Stimulated activated CD4-positive, alpha-beta T cell treated with anti-CD3 and anti-CD28 coated beads, TNF-alpha, amount 100 ng/mL, for 4 hours (primary cell): ENCODE results near the gene TTLL7.

Source experiments
- DNase-seq, 3 experiments: peaks; one replicate each; pipeline ENCODE4 v3.0.0-alpha.2; 2020; ENCODE audit warnings: low read depth in 3 of 3

Gene TTLL7, protein sequence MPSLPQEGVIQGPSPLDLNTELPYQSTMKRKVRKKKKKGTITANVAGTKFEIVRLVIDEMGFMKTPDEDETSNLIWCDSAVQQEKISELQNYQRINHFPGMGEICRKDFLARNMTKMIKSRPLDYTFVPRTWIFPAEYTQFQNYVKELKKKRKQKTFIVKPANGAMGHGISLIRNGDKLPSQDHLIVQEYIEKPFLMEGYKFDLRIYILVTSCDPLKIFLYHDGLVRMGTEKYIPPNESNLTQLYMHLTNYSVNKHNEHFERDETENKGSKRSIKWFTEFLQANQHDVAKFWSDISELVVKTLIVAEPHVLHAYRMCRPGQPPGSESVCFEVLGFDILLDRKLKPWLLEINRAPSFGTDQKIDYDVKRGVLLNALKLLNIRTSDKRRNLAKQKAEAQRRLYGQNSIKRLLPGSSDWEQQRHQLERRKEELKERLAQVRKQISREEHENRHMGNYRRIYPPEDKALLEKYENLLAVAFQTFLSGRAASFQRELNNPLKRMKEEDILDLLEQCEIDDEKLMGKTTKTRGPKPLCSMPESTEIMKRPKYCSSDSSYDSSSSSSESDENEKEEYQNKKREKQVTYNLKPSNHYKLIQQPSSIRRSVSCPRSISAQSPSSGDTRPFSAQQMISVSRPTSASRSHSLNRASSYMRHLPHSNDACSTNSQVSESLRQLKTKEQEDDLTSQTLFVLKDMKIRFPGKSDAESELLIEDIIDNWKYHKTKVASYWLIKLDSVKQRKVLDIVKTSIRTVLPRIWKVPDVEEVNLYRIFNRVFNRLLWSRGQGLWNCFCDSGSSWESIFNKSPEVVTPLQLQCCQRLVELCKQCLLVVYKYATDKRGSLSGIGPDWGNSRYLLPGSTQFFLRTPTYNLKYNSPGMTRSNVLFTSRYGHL

DNA sequence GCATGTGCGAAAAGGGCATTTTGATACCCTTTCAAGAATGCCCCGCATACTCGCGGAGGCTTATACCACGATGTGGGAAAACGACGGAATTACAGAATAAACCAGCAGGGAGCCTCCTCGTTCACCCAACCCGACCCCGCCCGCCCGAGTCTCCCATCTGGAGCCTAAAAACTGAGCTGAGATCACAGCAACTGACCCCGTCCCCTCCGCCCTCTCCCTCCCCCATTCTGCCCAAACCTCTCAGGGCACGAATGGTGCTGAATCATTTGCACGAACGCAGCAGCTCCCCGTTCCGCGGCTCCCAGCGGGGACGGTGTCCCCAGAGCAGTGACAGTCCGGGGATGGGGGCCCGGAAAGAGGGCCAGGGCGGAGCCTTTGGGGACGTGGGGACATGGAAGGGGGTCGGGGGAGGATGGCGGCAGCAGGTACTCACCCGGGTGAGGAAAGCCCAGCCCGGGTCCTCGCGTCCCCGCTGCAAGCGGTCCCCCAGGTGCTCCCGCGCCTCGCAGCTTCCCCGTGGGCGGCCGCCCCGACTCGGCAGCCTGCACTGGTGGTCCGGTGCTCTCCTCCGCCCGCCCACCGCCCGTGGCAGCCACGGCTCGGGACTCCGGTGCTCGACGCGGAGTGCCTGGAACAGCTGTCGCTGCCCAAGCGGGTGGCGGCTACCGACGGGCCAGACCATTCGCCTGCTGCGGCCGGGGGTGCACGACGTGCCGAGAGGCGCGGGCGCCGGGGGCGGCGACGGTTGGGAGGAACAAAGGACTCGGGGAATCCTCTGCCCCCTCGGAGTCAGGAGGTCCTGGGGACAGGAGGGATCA, at the start of gene TTLL7:
Gene TTLL7, minus strand, starts transcription at position 635 of the 818 bp plus-strand sequence. CDS start 46,921 bp downstream, outside the sequence.
- DNase-seq = peak in 2 of 3 experiments; percentile 18 to 43

DNA sequence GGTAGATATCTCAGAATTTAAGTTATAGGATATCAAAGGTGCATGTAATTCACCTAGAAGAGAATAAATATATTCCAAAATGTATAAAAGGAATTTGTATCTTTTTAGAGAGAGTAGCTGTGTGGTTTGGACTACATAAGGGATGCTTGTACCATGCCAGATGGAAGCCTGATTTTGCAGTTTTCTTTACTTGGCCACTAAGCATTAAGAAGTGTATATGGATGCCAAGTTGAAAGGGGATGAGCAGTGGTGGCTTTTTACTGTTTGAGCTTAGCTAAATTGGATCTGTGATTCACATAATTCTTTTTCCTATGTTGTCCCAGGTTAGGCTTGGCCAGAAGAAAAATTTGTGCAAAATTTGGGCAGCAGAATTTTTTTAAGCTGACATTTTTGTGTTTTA, 43.5 kb upstream of the TTLL7 start:
- DNase-seq = no peak

DNA sequence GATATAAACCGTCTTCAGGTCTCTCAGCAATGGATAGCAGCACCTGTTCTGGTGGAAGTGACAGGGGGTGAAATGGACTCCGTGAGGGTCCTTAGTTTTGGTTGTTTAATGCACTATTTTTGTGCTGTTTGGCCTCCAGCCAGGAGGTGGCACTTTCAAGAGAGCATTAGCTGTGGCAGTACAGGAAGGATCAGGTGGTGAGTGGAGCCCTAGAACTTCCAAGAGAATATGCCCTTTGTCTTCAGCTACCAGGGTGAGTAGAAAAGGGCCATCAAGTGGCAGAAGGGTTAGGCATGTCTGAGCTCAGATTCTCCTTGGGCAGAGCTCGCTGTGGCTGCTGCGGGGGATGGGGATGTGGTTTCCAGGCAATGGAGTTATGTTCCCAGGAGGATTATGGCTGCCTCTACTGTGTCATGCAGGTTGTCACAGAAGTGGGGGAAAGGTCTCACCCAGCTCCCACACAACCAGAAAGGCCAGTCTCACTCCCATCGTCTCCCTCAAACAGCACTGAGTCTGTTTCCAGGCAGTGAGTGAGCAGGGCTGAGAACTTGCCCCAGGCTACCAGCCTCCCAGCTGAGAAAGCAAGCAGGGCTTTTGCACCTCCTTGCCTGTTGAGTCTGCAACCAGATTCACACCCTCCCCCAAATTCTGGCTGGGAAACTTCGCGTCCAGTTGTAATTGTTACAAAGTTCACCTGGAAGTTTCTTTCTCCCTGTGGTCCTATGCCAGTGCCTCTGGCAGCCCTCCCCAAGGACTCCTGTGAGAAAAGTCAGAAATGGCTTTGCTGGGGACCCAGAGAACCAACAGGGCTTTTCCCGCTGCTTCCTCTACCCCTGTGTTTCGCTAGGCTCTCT, 39.1 kb upstream of the TTLL7 start:
- DNase-seq = no peak

DNA sequence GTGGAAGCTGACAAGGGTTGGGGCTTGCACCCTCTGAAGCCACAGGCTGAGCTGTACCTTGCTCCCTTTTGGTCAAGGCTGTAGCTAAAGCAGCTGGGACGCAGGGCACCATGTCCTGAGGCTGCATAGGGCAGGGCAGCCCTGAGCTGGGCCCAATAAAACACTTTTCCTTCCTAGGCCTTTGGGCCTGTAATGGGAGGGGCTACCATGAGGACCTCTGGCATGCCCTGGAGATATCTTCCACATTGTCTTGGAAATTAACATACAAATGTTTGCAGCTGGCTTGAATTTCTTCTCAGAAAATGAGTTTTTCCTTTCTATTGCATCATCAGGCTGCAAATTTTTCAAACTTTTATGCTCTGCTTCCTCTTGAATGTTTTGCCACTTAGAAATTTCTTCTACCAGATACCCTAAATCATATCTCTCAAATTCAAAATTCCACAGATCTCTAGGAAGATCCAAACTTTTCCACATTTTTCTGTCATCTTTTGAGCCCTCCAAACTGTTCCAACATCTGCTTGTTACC, 32.9 kb upstream of the TTLL7 start:
- no peak for DNase-seq

DNA sequence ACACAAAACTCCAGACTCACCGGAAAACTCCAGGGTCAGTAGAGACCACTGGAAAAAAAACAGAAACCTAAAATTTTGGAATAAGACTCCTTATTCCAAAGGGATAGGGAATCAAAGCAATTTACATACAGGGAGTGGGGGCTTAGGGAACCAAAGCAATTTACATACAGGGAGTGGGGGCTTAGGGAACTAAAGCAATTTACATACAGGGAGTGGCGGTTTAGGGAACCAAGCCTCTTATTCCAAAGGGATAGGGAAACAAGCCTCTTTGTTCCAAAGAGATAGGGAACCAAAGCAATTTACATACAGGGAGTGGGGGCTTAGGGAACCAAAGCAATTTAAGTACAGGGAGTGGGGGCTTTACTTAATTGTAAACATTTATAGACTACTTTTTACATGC, 28.4 kb upstream of the TTLL7 start:
- no peak for DNase-seq

DNA sequence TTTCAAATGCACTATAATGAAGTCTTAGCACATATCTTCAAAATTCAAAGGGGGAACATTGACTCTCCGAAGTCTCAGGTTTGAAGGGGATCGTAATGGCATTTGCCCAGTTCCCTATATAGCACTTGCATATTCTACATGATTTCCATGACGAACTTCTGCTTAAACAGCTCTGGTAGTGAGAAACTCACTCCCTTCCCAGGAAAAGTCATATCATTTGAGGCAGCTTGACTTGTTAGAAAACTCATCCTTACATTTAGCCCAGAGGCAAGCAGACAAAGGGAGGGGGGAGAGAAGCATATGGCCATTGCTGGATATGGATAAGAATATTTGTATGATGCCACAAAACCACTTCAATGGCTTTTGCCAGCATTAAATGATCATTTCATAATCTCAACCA, 27.0 kb upstream of the TTLL7 start:
- DNase-seq = no peak

DNA sequence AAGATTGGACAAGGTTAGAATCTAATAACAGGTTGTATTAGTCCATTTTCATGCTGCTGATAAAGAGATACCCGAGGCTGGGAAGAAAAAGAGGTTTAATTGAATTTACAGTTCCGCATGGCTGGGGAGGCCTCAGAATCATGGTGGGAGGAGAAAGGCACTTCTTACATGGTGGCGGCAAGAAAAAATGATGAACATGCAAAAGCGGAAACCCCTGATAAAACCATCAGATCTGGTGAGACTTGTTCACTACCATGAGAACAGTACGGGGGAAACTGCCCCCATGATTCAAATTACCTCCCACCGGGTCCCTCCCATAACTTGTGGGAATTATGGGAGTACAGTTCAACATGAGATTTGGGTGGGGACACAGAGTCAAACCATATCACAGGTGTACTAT, 22.9 kb upstream of the TTLL7 start:
- DNase-seq = no peak

DNA sequence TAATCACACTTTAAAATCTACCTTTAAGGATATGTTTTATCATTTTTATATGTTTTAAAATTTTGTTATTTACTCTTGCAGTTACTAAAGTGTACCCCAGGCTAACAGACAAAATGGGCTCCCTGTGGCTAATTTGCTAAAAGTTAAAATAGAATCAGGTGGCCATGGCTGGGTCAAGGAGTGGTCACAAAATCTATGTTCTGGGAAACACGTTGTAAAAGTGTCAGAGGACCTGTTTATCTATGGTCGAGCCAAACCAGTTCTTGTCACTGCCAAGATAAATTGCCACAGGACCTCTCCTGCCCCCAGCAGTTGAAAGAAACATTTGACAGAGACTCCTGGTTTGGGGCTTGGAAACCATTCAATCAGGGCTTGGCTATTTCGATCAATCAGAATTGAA, 21.2 kb upstream of the TTLL7 start:
- no peak for DNase-seq

DNA sequence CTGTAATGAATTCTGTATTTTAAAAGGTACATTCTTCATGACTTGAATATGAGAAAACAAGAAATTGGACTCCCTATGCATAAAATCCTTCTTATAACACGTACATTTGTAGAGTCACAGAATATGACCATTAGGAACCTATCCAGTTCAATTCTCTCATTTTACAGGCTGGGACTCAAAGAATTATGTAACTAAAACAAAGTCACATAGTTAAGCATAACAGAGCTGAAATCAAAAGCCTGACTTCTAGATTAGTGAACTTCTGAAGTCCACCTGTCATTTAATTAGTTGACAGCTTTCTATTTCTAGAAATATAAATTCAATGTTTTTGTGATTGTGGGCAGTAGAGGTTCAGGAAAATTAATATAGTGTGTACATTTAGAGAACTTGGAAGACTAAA, 20.3 kb upstream of the TTLL7 start:
- DNase-seq = no peak

DNA sequence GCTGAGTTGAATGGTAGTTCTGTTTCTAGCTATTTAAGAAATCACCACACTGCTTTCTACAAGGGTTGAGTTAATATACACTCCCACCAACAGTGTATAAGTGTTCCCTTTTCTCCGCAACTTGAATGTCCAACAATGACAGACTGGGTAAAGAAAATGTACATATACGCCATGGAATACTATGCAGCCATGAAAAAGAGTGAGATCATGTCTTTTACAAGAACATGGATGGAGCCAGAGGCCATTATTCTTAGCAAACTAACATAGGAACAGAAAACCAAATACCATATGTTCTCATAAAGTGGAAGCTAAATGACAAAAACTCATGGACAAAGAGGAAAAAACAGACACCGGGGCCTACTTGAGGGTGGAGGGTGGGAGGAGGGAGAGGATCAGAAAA, 14.8 kb upstream of the TTLL7 start:
- DNase-seq = no peak

DNA sequence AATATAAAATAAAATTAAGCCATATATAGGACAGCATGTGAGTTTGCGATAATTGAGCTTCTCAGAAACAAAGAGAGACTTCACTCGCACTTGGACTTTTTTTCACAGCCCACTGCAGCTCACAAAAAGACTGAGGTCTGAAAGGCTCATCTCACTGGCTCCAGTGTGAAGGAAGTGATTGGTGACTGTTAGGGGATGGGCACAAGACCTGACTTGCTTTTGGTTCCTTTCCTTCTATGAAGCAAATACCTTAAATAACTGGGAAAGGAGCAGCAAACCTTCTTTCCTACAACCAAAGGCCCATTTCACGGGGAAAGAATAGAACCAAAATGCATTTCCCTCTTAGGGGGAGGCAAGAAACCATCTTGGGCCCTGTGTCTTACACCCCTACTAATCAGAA, 13.1 kb upstream of the TTLL7 start:
- no peak for DNase-seq

DNA sequence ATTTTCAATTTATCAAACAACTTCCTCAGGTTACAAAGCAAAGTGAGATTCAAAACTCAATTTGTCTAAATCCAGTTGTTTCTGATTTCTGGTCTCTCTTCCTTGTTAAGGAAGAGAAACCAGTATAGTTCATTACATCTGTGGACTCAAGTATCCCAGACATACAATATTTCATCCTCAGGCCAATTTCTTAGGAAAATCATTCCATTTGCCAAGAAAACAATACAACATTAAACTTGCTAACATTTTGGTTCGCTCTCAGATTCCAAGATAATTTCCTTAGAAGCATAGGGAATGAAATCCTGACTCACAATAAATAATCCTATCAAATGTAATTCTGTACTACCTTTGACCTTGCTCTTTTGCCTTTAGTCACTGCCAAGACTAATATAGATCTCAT, 11.2 kb upstream of the TTLL7 start:
- no peak for DNase-seq

DNA sequence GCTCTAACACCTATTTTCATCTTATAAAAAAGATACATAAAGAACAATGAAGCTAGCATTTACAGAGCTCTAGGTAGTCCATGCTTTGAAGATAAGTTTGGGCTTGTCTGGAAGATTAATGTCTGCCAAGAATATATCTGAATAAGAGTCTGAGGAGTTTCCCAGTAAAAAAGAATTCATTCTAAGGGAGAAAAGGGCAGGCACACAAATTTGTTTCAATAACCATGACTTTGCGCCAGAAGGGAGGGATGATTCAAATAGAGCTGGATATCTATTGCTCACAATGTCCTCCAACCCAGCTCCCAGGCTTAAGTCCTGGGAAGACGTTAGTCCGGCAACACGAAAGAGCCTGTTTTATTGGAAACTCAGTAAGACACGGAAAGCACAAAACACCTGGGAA, 9.7 kb upstream of the TTLL7 start:
- DNase-seq = no peak

DNA sequence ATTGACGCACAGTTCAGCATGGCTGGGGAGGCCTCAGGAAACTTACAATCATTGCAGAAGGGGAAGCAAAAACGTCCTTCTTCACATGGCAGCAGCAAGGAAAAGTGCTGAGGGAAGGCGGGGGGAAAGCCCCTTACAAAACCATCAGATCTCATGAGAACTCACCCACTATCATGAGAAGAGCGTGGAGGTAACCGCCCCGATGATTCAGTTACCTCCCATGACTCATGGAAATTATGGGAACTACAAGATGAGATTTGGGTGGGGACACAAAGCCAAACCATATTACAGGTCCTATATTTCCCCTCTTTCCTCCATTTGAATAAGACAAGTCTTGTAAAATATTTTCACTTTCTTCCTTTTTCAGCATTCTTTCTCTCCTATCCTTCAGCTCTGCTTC, 7.7 kb upstream of the TTLL7 start:
- no peak for DNase-seq

DNA sequence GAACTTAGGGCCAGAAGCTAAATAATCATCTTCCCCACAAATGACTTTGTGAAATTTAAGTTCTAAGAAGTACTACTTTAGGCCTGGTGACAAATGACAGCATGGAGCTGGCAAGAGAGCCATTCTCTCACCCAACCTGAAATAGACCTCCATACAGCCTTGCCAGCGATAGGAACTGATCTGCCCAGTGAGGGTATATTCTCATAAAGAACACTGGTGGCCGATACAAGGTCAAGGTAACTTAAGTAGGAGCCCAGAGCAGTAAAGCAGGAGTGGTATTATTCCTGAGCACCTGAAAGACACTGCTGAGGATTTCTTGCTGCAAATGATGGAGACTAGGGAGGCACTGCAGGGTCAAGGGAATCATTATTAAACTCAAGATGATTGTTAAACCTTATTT, 2.6 kb upstream of the TTLL7 start:
- DNase-seq = no peak

DNA sequence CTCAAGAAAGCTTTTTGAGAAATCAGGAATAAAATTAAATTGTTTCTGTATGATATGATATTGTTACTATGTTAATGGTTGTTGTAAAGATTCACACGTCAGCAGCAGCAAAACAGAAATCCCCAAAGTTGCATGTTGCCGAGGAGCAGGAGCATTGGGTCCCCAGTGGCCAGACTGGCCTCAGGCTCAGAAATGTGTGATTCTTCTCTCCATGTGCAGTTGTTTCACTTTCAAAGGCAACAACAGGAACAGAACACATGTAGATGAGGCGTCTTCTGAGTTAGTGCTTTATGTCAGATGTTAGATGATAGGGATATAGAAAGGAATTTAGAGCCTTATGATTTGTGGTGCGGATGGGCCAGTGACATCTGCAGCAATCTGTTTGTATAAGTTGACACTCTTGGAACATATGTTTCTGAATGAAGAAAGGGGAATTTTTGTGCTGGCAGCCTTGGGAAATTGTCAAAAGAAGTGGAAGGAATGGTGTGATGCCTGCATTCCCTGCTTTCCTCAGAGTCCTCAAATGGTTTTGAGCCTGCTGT, 2.1 kb upstream of the TTLL7 start:
- DNase-seq = no peak

DNA sequence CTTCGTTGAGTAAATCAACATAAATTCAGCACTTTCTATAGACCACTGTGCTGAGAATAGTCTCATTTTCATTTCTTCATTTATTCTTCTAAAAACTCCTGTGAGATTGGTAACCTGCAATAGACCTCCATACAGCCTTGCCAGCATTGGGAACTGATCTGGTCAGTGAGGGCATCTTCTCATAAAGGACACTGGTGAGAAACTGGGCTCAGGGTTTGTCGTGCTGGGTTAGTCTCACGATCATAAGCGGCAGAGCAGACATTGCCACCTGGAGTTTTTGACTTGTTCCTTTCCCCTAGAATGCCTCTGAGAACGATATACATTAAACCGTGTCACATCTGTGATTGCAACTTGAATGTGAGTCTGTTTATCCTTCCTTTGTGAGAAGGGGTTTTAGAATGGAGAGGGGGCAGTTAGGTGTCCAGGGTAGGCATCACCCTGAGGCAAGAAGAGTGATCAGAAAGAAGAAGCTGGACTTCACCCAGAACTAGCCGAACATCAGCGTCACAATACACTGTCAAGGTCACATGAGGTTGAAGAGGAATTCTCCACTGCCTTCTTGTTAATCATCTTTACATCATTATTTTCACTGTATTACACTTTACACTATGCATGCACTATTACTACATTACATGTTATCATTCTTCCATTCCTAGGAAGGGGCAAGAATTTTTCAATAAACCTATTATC, 1.4 kb upstream of the TTLL7 start:
- no peak for DNase-seq

DNA sequence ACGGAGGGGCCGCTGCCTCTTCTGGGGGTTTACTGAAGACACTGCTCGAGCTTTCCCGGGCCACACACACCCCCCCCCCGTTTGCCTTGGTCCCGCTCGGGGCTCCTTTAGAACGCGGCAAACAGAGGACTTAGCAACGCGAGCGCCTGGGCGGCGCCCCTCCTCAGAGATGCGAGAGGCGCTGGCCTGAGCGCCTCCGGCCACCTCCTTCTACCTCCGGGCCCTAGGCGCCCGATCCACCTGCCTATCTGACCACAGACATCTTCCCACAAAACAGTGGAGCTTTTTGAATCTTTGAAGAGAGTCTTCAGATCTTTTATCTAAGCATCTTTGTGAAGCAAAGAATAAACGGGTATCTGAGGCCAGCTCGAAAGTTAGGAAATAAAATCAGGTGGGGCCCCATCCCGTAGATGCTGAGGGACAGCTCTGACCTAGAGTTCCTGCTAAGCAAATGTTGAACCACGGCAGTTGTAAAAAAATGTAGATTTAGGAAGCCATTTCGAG, 436 bp upstream of the TTLL7 start:
- DNase-seq = peak in 1 of 3 experiments; percentile 6

DNA sequence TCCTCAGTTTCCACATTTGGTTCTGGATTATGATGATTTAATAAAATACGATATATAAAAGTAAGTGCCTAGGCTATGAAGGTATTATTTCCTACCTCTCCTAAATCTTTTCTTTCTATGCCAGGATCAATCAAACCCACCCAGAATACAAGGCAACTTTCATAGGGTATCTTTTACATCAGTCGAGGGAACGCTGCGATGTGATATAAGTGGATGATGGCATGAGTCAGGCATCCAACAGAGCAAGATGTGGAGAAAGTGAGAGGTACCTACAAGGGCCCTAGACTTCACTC, 781 bp downstream of the TTLL7 start:
- DNase-seq = no peak

DNA sequence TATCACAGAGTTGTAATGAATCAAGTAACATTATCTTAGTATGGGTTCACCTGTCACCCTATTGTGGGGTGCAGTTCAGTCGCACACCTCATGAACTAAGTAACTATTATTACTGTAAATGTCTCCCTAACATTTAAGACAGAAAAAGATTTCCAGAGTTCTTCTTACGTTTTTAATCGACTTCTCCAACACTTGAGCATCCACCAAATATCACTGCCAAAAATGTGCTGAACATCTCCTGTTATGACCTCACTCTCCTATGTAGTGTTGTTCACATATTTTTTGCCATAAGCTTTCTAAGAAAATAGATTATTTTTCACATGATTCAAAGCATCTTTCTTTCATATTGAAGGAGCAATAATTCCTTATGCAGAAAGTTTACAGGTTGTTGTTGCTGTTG, 1.3 kb downstream of the TTLL7 start:
- no peak for DNase-seq
